Measurements from ENCODE around the gene RAET1L.
"Not testable (repeated sequence)": the region's sequence is repeated elsewhere in the genome, so short reads cannot be mapped to it uniquely, and the experiment has no call there.

RAET1L gene

DNA sequence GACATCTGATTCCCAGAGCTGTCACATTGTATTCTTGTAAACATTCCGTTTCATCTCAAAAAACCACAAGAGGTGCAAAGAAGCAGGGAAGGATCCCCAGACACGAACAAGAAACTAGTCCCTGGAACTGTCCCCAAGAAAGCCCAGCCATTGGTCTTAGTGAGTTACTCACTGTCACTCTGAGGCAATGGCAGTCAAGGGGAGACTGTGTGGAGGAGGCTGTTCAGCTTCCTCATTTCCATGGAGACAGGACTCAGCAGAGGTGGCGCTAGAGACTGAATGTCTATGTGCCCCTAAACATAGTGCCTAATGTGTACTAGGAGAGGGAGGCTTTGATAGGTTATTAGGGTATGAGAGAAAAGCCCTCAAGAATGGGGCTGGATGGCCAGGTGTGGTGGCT lies 50.5 kb downstream of the RAET1L start:
- peaks cover 2% of the 10 kb centered on the region for H3K36me3 Mint-ChIP-seq
- H3K27me3 Mint-ChIP-seq = peaks cover 58% of the 10 kb centered on the region
- H3K4me3 Mint-ChIP-seq = no peak overlapping the region

DNA sequence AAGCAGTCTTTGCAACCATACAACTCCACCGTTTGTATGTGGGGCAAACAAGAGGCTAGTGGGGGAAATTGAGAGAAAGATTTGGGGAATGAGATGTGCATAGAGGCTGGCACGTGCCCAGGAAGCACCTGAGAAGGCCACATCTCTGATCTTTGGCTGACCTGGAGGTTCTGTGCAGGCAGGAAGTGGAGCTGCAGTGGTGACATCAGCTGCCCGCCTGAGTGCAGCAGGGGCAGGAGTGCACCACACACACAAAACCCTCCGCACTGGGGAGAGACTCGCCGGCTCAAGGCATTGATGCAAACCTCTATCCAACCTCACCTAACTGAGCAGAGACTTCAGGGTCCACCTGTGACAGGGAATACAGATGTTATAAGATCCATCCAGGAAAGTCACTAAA lies 50.9 kb downstream of the RAET1L start:
- not testable (repeated sequence) for H3K9me3 Mint-ChIP-seq (ENCODE audit: low read depth); H3K4me3 Mint-ChIP-seq; H3K27ac Mint-ChIP-seq; H3K36me3 Mint-ChIP-seq; H3K4me1 Mint-ChIP-seq (ENCODE audit: low read depth)
- H3K27me3 Mint-ChIP-seq = peaks cover 58% of the 10 kb centered on the region

More for the DNA sequence above, 50.5 kb downstream of the RAET1L start:
- Mint-ChIP-seq H3K9me3 (ENCODE audit: low read depth) (no peaks in the 10 kb centered on the region), H3K27ac (no peak overlapping the region), H3K4me1 (ENCODE audit: low read depth) (no peaks in the 10 kb centered on the region)

DNA sequence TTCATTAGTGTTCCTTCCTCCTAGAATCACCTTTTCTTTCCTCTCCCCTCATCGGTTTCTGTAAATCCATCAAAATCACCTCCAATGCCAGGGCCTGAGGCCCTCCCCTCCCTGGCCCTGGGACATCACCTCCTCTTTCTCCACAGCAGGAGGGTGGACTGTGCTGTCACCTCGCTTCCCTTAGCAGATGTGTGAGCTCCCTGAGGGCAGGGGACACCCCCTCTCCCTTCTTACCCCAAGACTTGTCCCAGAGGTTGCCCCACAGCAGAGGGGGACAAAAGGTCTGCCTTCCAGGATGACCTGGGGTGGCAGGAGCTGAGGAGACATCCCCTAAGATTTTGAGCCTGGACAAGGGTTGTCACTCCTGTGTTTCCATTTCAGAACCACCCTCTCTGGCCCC lies 55.7 kb downstream of the RAET1L start:
- no peaks in the 10 kb centered on the region for H3K9me3 Mint-ChIP-seq (ENCODE audit: low read depth)
- no peak overlapping the region for H3K4me3 Mint-ChIP-seq
- peaks cover 54% of the 10 kb centered on the region for H3K27me3 Mint-ChIP-seq

DNA sequence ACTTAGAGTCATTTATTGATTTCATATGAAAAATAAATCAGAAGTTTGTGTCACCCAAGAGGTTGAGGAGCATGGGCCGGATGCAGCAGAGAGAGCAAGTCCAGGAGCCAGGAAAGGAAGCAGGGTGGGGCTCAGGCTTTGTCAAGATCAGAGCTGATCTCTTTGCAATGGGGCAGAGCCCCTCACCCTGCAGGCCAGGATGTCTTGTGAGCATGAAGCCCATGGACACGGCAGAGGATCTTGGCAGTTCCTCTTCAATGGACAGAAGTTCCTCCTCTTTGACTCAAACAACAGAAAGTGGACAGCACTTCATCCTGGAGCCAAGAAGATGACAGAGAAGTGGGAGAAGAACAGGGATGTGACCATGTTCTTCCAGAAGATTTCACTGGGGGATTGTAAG lies 56.4 kb downstream of the RAET1L start:
- H3K27ac Mint-ChIP-seq; H3K9me3 Mint-ChIP-seq (ENCODE audit: low read depth); H3K4me3 Mint-ChIP-seq; H3K36me3 Mint-ChIP-seq: not testable (repeated sequence)
- H3K4me1 Mint-ChIP-seq (ENCODE audit: low read depth) = peaks cover 15% of the 10 kb centered on the region
- peaks cover 50% of the 10 kb centered on the region for H3K27me3 Mint-ChIP-seq

More for the DNA sequence above, 55.7 kb downstream of the RAET1L start:
- Mint-ChIP-seq H3K27ac (no peak overlapping the region), H3K36me3 (peaks cover 4% of the 10 kb centered on the region), H3K4me1 (ENCODE audit: low read depth) (peaks cover 10% of the 10 kb centered on the region)
